HG03135 (cell line): ENCODE results near the gene CAPZB.

Experiments
- ATAC-seq: cut with Tn5 transposase; IDR thresholded peaks from one replicate; pipeline ENCODE4 v1.9.1; 2021; ENCODE audit warnings: mild to moderate bottlenecking, moderate library complexity; ENCODE audit not compliant: unreplicated experiment

The CAPZB gene

DNA sequence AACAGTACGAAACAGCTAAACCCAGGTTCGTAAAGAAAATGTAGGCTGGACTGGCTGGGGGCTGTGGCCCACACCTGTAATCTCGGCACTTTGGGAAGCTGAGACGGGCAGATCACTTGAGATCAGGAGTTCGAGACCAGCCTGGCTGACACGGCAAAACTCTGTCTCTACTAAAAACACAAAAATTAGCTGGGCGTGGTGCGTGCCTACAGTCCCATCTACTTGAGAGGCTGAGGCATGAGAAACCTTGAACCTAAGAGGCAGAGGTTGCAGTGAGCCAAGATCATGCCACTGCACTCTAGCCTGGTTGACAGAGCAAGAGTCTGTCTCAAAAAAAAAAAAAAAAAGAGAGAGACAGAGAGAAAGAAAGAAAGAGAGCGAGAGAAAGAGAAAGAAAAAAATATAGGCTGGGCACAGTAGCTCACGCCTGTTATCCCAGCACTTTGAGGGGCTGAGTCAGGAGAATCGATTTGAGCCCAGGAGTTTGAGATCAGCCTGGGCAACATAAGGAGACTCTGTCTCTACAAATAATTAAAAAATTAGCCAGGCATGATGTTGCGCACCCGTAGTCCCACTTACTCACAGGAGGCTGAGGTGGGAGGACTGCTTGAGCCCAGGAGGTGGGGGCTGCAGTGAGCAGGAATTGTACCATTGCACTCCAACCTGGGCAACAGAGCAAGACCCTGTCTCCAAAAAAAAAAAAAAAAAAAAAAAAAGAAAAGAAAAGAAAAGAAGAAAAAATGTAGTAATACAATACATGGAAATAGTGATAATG lies 35.7 kb downstream of the CAPZB start:
- no peak for ATAC-seq

DNA sequence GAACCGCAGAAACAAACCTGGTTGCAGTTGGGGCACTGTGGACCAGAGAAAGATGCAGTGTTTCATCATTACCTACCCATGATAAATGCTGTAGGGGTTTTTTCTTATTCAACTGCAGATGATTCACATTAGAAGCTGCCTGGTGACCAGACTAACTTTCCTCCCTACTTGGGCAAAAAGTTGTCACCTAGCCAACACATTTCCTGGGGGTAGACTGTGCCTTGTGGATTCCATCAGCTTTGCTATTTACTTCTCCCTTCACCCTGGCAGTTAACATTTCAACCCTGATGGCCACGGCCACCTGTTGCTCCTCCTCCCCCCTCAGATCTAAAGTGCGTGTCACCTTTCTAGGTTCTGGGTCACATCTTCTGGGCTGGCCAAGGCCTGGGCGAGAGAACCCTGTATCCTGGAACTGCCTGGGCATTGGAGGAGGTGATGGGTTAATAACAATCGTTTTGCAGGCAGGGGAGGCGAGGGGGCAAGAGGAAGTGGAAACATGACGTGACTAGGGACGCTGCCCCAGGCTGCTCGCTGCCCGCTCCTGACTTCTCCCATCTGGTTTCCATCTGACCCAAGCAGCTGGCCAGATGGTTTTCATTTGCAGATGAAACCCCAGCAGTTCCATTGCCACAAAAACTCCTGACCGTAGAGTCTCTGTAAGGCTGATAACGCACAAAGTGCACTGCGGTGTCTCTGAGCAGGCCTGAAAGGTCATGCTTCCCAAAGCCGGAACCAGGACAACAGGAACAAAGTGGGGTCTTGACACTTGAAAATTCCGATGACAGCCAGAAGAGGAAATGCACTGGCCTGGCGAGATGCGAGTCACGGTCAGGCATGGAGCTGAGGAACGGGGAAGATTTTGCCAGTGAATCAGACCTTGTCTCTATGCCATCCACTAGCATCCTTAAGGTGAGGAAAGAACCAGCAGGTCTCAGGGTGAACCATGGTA lies 36.6 kb downstream of the CAPZB start:
- ATAC-seq = no peak

DNA sequence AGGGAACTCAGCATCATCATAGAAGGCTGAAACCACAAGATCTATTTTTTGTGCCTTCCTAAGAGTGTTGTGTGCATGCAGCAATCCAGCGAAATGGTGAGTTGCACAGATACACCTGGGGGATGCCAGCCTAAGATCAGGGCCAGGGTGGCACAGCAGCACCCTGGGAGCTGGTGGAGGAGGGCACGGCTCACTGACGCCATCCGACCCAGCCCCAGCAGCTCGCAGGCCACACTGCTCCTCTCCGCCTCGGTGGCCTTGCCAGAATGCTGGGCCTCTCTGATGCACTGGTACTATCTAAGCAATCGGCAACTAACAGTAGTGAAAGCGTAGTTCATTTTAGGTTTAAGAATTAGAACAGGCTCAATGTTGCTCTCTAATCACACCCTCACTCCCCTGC lies 37.8 kb downstream of the CAPZB start:
- ATAC-seq = no peak

DNA sequence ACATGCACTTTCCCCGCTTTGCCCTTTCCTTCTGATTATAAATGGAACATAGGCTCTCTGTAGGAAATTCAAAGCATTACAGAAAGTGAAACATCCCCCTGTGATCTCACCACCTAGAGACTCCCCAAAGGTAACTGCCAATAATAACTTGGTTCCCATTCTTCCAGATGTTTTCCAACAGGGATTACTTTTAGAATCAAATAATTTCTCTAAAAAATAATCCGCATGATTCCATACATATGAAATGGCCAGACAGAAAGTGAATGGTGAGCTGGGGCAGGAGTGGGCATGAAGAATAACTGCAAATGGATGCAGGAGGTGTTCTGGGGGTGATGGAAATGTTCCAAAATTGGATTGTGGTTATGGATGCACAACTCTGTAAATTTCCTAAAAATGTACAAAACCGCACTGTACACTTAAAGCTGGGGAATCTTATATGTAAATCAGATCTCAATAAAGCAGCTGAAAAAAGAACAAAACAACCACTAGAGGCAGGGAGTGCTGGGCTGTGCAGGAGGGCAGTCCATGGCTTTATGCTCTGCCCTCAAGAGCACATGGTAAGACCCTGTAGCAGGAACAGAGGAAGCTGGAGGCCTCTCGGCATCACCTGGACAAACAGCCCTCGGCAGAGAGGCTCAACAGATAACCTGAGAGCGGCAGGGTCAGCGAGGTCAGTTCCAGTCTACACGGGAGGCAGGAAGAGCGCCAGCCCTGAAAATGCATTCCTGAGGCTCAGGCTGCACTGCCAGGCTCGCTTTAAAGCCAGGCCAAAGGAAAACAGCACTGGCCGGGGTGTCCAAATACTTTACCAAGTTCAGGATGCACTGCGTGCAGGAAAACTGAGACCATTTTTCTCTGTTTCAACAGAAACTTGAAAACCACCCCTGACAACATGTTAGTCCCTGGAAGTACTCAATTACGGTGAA lies 39.7 kb downstream of the CAPZB start:
- no peak for ATAC-seq

DNA sequence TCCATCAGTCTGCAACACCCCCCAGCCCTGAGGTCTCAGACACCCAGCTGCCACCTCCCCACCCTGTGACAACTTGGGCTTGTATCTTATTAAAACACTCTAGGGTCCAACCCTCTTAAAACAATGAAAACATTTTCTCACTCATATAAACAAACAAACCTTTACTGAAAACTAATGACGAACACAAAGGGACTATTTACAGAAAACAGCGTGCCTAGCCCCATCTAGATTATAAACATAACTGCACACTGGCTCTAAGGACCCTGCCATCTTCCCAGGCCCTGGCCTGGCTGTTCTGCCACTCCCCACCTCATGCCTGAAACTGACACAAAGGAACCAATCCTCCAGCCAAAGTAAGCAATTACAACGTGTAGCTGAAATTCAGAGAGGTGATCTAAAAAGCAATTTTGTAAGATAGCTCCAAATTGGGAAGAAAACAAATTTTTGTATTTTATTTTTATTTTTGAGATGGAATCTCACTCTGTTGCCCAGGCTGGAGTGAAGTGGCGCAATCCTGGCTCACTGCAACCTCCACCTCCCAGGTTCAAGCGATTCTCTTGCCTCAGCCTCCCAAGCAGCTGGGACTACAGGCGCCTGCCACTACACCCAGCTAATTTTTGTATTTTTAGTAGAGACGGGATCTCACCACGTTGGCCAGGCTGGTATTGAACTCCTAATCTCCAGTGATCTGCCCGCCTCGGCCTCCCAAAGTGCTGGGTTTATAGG lies 40.9 kb downstream of the CAPZB start:
- ATAC-seq = no peak

DNA sequence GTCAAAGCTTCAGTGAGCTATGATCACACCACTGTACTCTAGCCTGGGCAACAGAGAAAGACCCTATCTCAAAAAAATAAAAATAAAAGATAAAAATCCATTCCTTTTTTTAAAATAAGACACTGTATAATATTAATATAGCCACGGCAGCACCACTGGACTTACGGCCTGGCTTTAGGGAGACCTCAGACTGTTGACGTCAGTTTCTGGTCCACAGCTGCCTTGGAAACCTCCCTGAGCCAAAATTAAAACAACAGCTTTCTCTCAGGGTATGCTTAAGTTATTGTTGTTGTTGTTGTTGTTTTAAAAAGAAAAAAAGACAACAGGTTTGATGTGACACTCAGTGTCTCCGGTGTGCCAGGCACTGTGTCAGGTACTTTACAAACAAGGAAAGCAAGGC lies 42.0 kb downstream of the CAPZB start:
- no peak for ATAC-seq

DNA sequence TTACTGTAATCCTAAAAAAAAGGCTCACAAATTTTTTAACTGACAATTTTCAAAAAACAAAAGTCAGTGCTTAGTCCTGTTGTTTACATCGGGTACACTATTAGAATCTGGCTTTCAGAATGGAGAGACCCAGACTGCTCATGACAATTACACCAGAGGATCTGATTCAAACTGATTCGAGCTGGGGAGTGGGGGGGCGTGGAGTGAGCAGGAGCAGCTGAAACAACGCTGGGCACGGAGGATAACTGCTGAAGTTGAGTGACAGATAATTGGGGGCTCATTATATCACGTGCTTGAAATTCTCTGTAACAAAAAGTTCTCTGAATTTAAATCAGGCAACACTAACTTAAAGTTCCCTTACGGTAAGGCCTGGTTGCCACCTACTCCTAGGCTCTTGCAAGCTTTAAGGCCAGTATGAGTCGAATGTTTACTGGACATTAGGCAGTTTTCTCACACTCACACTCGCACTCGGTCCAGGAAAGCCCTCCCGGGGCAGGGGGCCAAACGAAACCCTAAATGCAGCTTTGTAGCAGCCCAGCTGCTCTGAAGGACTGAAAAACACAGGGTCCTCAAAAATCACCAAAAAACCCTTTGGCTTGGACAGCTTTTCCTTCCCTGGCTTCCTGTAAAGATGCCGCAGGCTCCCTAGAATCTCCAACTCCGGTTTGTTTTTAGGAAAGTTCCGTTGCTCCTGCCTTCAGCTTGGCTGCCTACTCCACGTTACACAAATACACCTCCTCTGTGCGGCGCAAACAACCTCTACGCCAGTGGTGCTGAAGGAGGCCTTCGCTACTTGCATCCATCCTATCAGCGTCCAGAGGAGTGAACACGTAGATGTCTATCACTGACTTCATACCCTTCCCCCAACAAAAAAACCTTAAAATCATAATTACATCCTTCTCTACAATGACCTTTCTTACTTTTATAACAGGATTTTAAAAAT lies 42.9 kb downstream of the CAPZB start:
- no peak for ATAC-seq

DNA sequence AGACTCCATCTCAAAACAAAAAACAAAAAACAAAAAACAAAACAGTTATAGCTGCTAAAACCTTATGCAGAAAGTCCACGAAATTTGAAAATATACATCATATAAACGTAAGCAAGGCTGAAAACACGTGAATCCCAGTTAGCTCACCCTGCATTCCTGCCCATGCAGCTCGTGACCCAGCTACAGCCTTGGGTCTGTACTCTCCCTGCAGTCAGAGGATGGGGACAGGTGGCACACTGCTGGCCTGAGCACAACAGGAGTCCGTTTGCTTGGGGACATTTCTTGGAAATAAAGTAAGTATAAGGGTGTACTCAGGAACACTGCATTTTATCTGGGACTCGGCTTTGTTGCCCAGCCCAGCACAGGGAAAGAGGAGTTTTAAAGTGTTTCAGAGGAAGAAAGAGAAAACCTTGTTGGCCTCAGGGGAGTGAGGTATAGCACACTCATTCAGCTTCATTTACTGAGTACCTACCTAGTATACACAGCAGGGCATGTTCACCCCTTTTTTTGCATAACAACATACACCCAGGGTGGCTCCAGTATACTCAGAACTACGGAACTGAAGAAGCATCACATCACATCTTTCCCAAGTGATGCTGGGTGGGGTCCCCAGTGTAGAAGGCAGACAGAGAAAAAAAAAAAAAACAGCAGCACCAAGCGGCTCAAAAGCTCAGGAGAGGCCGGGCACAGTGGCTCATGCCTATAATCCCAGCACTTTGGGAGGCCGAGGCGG lies 44.1 kb downstream of the CAPZB start:
- ATAC-seq = no peak

DNA sequence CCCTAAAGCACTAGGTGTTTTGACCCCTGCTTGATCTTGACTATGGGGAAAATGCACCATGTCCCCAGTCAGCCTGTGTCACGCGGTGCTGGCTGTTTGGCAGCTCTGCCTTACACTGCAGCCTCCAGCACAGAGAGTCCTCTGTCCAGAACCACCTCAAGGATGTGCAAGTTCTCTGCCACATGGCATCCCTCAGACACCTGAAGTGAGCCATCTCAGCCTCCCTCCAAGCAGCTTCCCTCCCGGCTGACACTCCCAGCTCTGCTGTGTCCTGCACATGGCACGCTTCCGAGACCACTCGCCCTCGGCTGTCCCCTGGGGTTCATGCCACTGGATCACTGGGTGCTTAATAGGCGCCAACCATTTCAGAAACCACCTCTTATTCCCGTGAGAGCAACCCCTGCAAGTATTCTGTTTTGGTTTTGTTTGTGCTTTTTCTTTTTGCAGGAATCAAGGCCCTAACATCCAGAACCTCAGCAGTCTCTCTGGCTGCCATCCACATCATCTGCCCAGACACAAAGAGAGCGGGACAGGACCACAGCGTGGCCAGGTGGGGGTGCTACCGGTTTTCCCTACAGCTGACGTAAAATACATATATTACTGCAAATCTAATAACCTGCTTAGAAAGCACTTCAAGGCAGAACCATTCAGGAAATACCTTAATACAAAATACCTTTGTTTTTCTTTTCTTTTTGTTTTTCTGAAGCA lies 45.7 kb downstream of the CAPZB start:
- ATAC-seq = no peak

DNA sequence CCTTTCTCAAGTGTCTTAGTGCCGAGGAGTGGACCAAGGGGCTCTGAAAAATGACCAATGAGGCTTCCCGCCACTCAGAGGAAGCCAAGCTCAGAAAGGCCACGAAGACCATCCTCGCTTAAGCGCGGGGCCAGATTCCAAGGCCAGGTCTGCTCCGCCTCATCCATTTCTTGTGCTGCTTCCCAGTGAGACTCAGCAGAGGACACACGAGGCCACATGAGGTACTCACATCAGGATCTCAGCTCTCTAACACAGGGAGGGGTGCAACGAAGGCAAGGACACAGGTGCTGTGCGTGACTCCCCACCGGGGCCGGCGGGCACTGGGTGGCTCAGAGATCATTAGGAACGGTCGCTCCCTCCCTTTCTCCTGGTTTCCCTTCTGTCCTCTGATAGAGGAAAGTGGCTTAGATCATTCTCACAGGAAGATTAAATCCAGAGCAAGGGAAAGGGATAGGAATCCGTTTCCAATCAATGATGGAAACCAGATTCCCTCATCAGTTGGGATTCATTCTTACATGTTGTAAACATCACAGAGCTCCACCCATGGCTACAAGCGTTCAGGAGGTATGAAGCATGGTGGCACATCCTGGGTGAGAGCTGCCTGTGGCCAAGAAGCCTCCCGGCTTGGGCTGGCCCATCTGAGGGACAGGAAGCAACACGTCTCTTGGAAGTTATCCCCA lies 46.7 kb downstream of the CAPZB start:
- ATAC-seq = no peak

DNA sequence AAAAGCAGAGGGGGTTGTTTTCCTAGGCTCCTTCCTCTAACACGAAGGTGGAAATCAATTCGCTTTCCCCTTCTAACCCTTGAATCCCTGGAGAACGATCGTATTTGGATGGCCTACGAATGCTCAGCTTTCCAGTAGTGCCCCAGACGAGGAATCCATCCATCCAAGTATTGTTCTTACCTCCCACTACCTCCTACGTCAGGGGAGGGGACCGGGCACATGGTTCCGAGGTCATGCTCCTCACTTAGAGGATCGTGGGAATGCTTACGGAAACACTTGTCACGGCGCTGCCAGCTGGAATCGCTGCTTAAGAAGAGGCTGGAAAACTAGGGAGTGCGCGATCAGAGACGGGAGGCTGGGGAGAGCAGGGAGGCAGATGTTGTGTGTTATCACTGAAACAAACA lies 47.4 kb downstream of the CAPZB start:
- no peak for ATAC-seq

DNA sequence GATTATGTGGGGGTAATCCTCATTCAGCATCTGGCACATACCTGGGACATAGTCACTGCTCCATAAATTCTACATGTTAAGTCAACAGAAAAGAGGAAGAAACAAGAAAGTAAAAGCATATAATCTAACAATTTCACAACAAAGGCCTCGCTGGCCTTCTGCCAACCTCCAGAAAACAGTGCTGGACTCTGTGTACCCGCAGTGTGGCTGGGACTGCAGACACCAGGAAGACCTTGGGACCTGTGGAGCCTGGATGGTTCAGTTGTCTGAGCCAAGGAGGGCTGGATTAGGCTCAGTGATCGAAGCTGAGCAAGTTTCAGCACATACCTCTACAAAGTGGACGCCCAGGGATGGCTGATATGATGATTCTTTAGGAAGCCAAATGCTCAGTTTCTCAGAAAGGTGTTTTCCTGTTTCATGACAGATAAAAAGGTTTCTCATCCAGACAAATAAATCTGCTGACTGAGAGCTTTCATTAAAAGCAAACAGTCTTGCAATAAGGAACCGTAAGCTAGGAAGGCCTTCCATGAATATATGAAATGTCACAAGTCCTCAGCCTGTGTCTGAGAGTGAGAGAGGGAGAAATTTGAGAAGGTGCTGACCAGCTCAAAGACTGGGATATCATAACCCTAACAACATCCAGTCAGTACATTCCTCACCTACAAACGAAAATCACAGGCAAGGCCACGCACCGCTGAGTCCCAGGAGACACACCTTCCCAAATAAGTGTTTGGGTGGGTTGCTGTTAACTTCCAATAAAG lies 48.4 kb downstream of the CAPZB start:
- ATAC-seq = no peak

DNA sequence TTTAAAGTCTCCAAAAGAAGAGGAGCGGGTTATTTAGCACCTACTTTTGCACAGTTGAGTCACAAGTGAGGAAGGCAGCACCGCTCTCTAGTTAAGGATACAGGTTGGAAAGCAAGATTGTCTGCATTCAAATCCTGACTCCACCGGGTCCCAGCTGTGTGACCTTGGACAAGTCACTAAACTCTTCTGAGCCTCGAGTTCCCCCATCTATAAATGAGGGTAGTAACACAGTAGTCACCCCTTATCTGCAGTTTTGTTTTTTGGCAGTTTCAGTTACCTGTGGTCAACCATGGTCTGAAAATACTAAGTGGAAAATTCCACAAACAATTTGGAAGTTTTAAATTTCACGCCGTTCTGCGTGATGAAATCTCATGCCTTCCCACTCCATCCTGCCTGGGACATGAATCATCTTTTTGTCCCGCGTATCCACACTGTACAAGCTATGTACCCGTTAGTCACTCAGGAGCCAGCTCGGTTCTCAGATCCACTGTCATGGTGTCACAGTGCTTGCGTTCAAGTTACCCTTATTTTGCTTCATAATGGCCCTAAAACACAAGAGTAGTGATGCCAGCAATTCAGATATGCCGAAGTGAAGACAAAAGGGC lies 49.4 kb downstream of the CAPZB start:
- no peak for ATAC-seq

DNA sequence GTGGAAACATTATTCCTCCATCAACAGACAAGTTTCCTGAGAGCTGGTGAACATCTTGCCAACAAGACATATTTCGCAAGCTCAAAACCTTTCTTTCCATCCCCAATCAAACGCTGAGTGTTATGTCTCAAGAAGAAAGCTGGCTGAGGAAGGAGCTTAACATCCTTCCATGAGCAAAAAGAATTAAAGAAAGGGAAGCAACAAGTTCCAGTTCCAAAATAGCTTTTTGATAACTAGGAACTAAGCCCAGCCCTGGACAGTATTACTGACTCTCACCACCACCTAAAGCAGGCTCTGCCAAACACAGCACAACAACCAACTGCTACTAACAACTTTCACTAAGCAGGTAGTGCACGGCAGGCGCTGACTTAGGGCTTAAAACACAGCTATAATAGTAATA lies 50.2 kb downstream of the CAPZB start:
- ATAC-seq = no peak

DNA sequence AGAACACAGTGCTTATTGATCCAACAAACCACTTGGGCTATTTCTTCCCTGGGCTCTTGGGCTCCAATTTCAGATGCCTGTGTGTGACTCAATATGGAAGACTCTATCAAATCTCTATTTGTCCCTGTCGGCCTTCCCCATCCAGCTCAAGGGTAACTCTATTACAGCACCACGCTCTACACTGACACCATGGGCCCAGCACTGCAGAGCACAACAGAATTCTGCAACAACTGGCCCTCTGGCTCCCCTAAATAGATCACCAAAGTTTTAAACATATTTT lies 51.7 kb downstream of the CAPZB start:
- no peak for ATAC-seq

DNA sequence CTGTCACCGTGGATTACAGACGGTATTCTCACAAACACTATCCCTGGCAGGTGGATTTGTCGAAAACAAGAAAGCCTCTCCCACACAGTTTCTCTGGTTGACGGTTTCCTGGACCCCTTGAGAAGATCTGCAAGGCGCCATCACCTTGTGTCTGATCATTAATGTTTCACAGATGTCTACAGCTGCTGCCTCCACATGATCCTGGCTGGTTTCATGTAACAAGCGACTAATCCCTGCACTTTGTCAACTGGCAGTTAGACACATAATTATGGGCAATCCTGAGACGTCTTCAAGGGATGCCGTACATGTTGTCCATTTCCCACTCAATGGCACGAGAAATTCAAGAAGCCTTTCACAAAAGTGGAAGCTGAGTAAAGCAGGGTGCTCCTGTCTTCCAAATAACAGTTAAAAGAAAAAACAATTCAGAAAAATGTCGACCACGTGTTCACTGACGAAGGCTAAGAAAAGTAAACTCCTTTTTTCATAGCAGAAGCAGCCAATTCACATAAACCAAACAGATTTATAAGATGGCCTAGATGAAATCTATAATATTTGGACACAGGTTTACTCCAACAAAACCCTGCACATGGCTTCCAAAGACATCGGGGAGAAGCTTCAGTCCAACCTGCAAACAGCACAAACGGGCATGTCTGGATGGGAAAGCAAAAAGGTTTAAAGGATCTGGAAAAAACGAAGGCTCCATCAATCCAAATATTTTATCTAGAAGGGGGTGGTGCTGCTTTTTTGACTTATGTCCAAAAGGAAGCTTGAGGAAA lies 52.2 kb downstream of the CAPZB start:
- no peak for ATAC-seq
